ENCODE measurements around the gene PLEKHN1.

DNA sequence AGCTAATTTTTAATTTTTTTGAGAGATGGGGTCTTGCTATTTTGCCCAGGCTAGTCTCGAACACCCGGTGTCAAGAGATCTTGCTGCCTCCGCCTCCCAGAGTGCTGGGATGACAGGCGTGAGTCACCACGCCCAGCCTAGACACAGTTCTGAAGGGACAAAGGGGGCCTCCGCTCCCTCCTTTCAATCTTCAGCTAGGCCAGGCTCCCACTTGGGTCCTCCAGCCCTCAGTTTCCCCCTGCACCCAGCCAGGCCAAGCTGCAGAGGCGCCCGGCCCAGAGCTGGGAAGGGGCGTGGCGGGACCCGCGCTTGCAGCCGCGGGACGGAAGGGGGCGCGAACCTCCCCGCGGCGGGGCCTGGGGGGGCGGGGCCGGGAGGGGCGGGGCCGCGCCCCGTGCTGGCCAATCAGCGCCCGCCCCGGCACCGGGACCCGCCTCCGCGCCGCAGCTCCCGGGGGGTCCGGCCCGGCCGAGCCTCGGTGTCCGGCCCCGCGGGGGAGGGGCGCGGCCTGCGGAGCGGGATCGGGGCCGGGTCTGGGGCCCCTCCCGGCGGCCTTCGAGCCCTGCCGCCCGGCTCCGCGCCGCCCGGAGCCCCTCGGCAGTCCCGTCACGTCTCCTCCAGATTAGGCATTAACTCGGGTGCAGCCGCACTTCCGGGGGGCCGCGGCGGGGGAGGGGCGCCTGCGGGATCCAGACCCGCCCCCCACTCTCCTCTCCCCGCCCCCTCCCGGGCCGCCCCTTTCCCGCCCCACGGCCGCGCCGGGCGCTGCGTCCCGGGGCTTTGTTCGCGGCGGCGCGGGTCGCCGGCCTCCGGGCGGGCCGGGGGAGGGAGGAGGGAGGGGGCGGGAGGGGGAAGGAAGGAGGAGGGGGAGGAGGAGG, 53.1 kb downstream of the PLEKHN1 start:
- TF ChIP-seq, protein P1, sequence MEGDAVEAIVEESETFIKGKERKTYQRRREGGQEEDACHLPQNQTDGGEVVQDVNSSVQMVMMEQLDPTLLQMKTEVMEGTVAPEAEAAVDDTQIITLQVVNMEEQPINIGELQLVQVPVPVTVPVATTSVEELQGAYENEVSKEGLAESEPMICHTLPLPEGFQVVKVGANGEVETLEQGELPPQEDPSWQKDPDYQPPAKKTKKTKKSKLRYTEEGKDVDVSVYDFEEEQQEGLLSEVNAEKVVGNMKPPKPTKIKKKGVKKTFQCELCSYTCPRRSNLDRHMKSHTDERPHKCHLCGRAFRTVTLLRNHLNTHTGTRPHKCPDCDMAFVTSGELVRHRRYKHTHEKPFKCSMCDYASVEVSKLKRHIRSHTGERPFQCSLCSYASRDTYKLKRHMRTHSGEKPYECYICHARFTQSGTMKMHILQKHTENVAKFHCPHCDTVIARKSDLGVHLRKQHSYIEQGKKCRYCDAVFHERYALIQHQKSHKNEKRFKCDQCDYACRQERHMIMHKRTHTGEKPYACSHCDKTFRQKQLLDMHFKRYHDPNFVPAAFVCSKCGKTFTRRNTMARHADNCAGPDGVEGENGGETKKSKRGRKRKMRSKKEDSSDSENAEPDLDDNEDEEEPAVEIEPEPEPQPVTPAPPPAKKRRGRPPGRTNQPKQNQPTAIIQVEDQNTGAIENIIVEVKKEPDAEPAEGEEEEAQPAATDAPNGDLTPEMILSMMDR (IDR thresholded peaks at IDR 0.05; ENCODE audit: insufficient read depth, low read length, poor library complexity, severe bottlenecking), result no peak
- TF ChIP-seq EZH2phosphoT487 (conservative IDR thresholded peaks at IDR 0.05; ENCODE audit: low read length), result no peak

Data from SU-DHL-6 (cell line).